Calu3 (cell line): ENCODE measurements around the gene DLST. TPM values are rescaled to one million over a fixed set of nuclear protein-coding genes. Genes with fewer than 3 reads are reported as not detected.

ENCODE experiments used
- BruUV-seq: library from RNA; stranded (reverse); fragments of 400-500 nt; replicated peaks from 2 replicates; lab custom pipeline; 2021; lab: Mats Ljungman, UMichigan
- CTCF ChIA-PET: fragments of 300-600 bp; sonication (Branson Sonifier 250); formaldehyde crosslinking; loops from one replicate; lab custom pipeline; 2022; ENCODE audit warnings: antibody characterized with exemption; lab: Charles Lee
- DNase-seq: peaks from one replicate; pipeline ENCODE4 v3.0.0; 2022
- H3K27ac Mint-ChIP-seq: one replicate; pipeline ENCODE4 v1.8.0; 2022; ENCODE audit warnings: mixed read lengths; ENCODE audit not compliant: unreplicated experiment
- H3K27me3 Mint-ChIP-seq: one replicate; pipeline ENCODE4 v1.8.0; 2022; ENCODE audit warnings: mixed read lengths; ENCODE audit not compliant: unreplicated experiment
- H3K36me3 Mint-ChIP-seq: one replicate; pipeline ENCODE4 v1.8.0; 2022; ENCODE audit warnings: mild to moderate bottlenecking, moderate library complexity, mixed read lengths; ENCODE audit not compliant: insufficient read depth, unreplicated experiment
- H3K4me1 Mint-ChIP-seq: one replicate; pipeline ENCODE4 v1.8.0; 2022; ENCODE audit warnings: mild to moderate bottlenecking, low read depth, mixed read lengths; ENCODE audit not compliant: unreplicated experiment
- H3K4me3 Mint-ChIP-seq: one replicate; pipeline ENCODE4 v1.8.0; 2022; ENCODE audit warnings: mild to moderate bottlenecking, low read depth, moderate library complexity, mixed read lengths; ENCODE audit not compliant: unreplicated experiment
- H3K9me3 Mint-ChIP-seq: one replicate; pipeline ENCODE4 v1.8.0; 2022; ENCODE audit warnings: low read depth, mixed read lengths; ENCODE audit not compliant: unreplicated experiment
- CTCF ChIP-seq: fragments of 200-600 bp; IDR thresholded peaks from one replicate; pipeline ENCODE4 v1.8.0; 2022; ENCODE audit warnings: antibody characterized with exemption; ENCODE audit not compliant: unreplicated experiment
- intact Hi-C: fragments of 100-400 bp; cut with micrococcal nuclease; formaldehyde crosslinking; loops from one replicate; pipeline ENCODE4 v1.10.0; 2022; ENCODE audit not compliant: unreplicated experiment
- total RNA-seq: library from RNA; stranded (reverse); gene quantifications from 2 replicates; pipeline ENCODE4 v1.2.3, GENCODE V29; 2022

DLST gene
- total RNA-seq, 1 experiment from 2014 or later: 84.2 TPM

GRCh38 chr14:74917178-74917543 is 35.4 kb downstream of the DLST start:
- intact Hi-C loops: no loop called here
- TF ChIP-seq CTCF: no peak
- Mint-ChIP-seq H3K27ac (no peak overlapping the region), H3K9me3 (no peaks in the 10 kb centered on the region), H3K4me3 (no peak overlapping the region), H3K4me1 (peaks cover 3% of the 10 kb centered on the region), H3K36me3 (no peaks in the 10 kb centered on the region), H3K27me3 (no peaks in the 10 kb centered on the region)
- CTCF ChIA-PET: interaction anchor here (0.5 kb wide), 1 partner anchor 1180 kb away, joined by 5 read pairs; no protein-coding TSS in a partner anchor
- no peak for DNase-seq
- BruUV-seq: no TSS peak

GRCh38 chr14:74917646-74918081 is 35.9 kb downstream of the DLST start:
- intact Hi-C loops: no loop called here
- no peak for DNase-seq
- Mint-ChIP-seq H3K4me3 (no peak overlapping the region), H3K9me3 (no peaks in the 10 kb centered on the region), H3K4me1 (no peaks in the 10 kb centered on the region), H3K36me3 (peaks cover 4% of the 10 kb centered on the region), H3K27ac (no peak overlapping the region), H3K27me3 (no peaks in the 10 kb centered on the region)
- CTCF ChIA-PET: no interaction called here
- BruUV-seq: no TSS peak
- TF ChIP-seq CTCF: no peak

- H3K9me3 Mint-ChIP-seq: no peaks in the 10 kb centered on the region
- H3K4me3 Mint-ChIP-seq: no peak overlapping the region
- intact Hi-C loops: no loop called here
- no peak for DNase-seq
- peaks cover 10% of the 10 kb centered on the region for H3K36me3 Mint-ChIP-seq
- no peak overlapping the region for H3K27ac Mint-ChIP-seq
- BruUV-seq: no TSS peak
- TF ChIP-seq CTCF: no peak
- H3K27me3 Mint-ChIP-seq: no peaks in the 10 kb centered on the region
- H3K4me1 Mint-ChIP-seq: no peaks in the 10 kb centered on the region
- CTCF ChIA-PET: no interaction called here
Observed at GRCh38 chr14:74918380-74918779, 36.7 kb downstream of the DLST start.

- H3K4me1 Mint-ChIP-seq: no peaks in the 10 kb centered on the region
- H3K9me3 Mint-ChIP-seq: no peaks in the 10 kb centered on the region
- peaks cover 10% of the 10 kb centered on the region for H3K36me3 Mint-ChIP-seq
- intact Hi-C loops: no loop called here
- no peak overlapping the region for H3K4me3 Mint-ChIP-seq
- no TSS peak for BruUV-seq
- CTCF ChIA-PET: no interaction called here
- no peak overlapping the region for H3K27ac Mint-ChIP-seq
- H3K27me3 Mint-ChIP-seq: no peaks in the 10 kb centered on the region
- no peak for DNase-seq
- no peak for TF ChIP-seq CTCF
Observed at GRCh38 chr14:74919421-74920165, 37.9 kb downstream of the DLST start.
